H1 (cell line): ENCODE results near the gene NOS1AP. TPM values are rescaled to one million over a fixed set of nuclear protein-coding genes. Genes with fewer than 3 reads are reported as not detected.
A peak's percentile ranks its signal among the peaks of the same experiment; 100 is the strongest.

ENCODE experiments used
- CTCF ChIA-PET: fragments of 300-600 bp; sonication (Branson Sonifier 250); formaldehyde crosslinking; loops from one replicate; lab custom pipeline; 2021; ENCODE audit not compliant: partially characterized antibody; lab: Charles Lee
- POLR2A ChIA-PET: fragments of 300-600 bp; sonication (Branson Sonifier 250); formaldehyde crosslinking; loops from one replicate; lab custom pipeline; 2021; ENCODE audit warnings: inconsistent platforms; ENCODE audit not compliant: partially characterized antibody; lab: Charles Lee
- DNase-seq, 2 experiments: peaks; one replicate each; pipeline versions ENCODE4 v3.0.0 to v3.0.0-alpha.2; 2010 to 2022; ENCODE audit warnings: low spot score in 2 of 2, low read depth in 1 of 2, mixed read lengths in 1 of 2
- FAIRE-seq: peaks from 2 replicates; lab custom pipeline; 2011; peaks lifted over from hg19 to GRCh38; lab: Jason Lieb, UNC
- H2AFZ ChIP-seq: 2 replicates; pipeline ENCODE4 v1.8.1; 2012; ENCODE audit warnings: low read length, inconsistent platforms
- H2AK5ac ChIP-seq: 2 replicates; pipeline ENCODE4 v1.6.1; 2013; ENCODE audit warnings: low read depth, low read length
- H2BK120ac ChIP-seq: replicated peaks from 2 replicates; pipeline ENCODE3; 2013; ENCODE audit warnings: low read depth, low read length, inconsistent platforms
- H2BK12ac ChIP-seq: 2 replicates; pipeline ENCODE4 v1.6.1; 2013; ENCODE audit warnings: low read depth, low read length
- H2BK15ac ChIP-seq: 2 replicates; pipeline ENCODE4 v1.6.1; 2013; ENCODE audit warnings: low read length
- H2BK20ac ChIP-seq: 2 replicates; pipeline ENCODE4 v1.6.1; 2013; ENCODE audit warnings: low read length
- H2BK5ac ChIP-seq: 2 replicates; pipeline ENCODE4 v1.6.1; 2013; ENCODE audit warnings: low read depth, low read length
- H3K14ac ChIP-seq: 2 replicates; pipeline ENCODE4 v1.6.1; 2013; ENCODE audit warnings: inconsistent platforms; ENCODE audit not compliant: insufficient read length
- H3K18ac ChIP-seq: 2 replicates; pipeline ENCODE4 v1.6.1; 2013; ENCODE audit warnings: low read length; ENCODE audit errors: extremely low read depth
- H3K23ac ChIP-seq: 2 replicates; pipeline ENCODE4 v1.6.1; 2013; ENCODE audit warnings: inconsistent platforms; ENCODE audit not compliant: insufficient read length
- H3K23me2 ChIP-seq: 2 replicates; pipeline ENCODE4 v1.6.1; 2013; ENCODE audit warnings: low read depth, low read length
- H3K27ac ChIP-seq: 2 replicates; pipeline ENCODE4 v1.6.1; 2011; ENCODE audit warnings: low read depth, low read length, inconsistent platforms
- H3K27me3 ChIP-seq, 4 experiments: replicated peaks in 1 of 4; 1 replicate in 1 of 4; 2 replicates in 3 of 4; pipeline versions ENCODE4 v1.6.1 to v1.8.1; 2011 to 2013; ENCODE audit warnings: low read length in 3 of 4, mild to moderate bottlenecking in 3 of 4, inconsistent platforms in 2 of 4, mixed read lengths in 2 of 4, moderate library complexity in 1 of 4; ENCODE audit not compliant: control insufficient read depth in 3 of 4, insufficient read depth in 3 of 4; ENCODE audit errors: extremely low read depth in 1 of 4
- H3K36me3 ChIP-seq, 4 experiments: 2 replicates each; pipeline versions ENCODE4 v1.6.1 to v1.8.1; 2011 to 2013; ENCODE audit warnings: mild to moderate bottlenecking in 4 of 4, low read length in 3 of 4, moderate library complexity in 2 of 4, control low read depth in 1 of 4, inconsistent platforms in 1 of 4; ENCODE audit not compliant: insufficient read depth in 4 of 4, control insufficient read depth in 2 of 4
- H3K4ac ChIP-seq: replicated peaks from 2 replicates; pipeline ENCODE3; 2013; ENCODE audit warnings: low read length, low read depth, mixed read lengths, inconsistent platforms; ENCODE audit not compliant: insufficient read length
- H3K4me1 ChIP-seq, 4 experiments: replicated peaks in 1 of 4; 1 replicate in 1 of 4; 2 replicates in 3 of 4; pipeline versions ENCODE4 v1.6.1 to v1.8.1; 2011 to 2013; ENCODE audit warnings: low read length in 3 of 4, inconsistent platforms in 2 of 4, mixed read lengths in 1 of 4; ENCODE audit not compliant: insufficient read depth in 4 of 4, control insufficient read depth in 3 of 4
- H3K4me2 ChIP-seq, 2 experiments: 2 replicates each; pipeline versions ENCODE4 v1.6.1 to v1.8.1; 2011 to 2013; ENCODE audit warnings: low read depth in 2 of 2, low read length in 2 of 2, control low read depth in 1 of 2, inconsistent platforms in 1 of 2, mild to moderate bottlenecking in 1 of 2; ENCODE audit not compliant: insufficient read depth in 1 of 2
- H3K4me3 ChIP-seq, 4 experiments: fragments of 200-600, 300-600 bp in 1 of 4; sonication (generic), shearing (Covaris generic), sonication (Bioruptor Twin) in 1 of 4; 2 replicates each; pipeline versions ENCODE4 v1.5.1 to v1.8.1; 2011 to 2016; ENCODE audit warnings: low read length in 4 of 4, low read depth in 3 of 4, control low read depth in 2 of 4, inconsistent platforms in 2 of 4, mild to moderate bottlenecking in 2 of 4, mixed read lengths in 1 of 4, moderate library complexity in 1 of 4; ENCODE audit not compliant: insufficient read depth in 2 of 4; ENCODE audit errors: extremely low read depth in 1 of 4
- H3K56ac ChIP-seq: replicated peaks from 2 replicates; pipeline ENCODE3; 2013; ENCODE audit warnings: low read depth, mild to moderate bottlenecking, mixed read lengths, low read length, inconsistent platforms; ENCODE audit not compliant: insufficient read length
- H3K79me1 ChIP-seq: 2 replicates; pipeline ENCODE4 v1.6.1; 2013; ENCODE audit warnings: low read depth, low read length, control low read depth
- H3K79me2 ChIP-seq, 2 experiments: 2 replicates each; pipeline versions ENCODE4 v1.6.1 to v1.8.1; 2012 to 2013; ENCODE audit warnings: low read length in 2 of 2, mild to moderate bottlenecking in 2 of 2, inconsistent platforms in 1 of 2; ENCODE audit not compliant: insufficient read depth in 2 of 2, control insufficient read depth in 1 of 2
- H3K9ac ChIP-seq, 4 experiments: replicated peaks in 1 of 4; 1 replicate in 1 of 4; 2 replicates in 3 of 4; pipeline versions ENCODE4 v1.6.1 to v1.8.1; 2011 to 2013; ENCODE audit warnings: low read depth in 3 of 4, low read length in 3 of 4, control low read depth in 2 of 4, mild to moderate bottlenecking in 2 of 4, moderate library complexity in 2 of 4, inconsistent platforms in 1 of 4; ENCODE audit errors: extremely low read depth in 1 of 4
- H3K9me3 ChIP-seq, 2 experiments: 2 replicates each; pipeline versions ENCODE4 v1.6.1 to v1.8.1; 2012 to 2013; ENCODE audit warnings: mild to moderate bottlenecking in 2 of 2, moderate library complexity in 2 of 2, control low read depth in 1 of 2, inconsistent platforms in 1 of 2, low read depth in 1 of 2, low read length in 1 of 2, mixed read lengths in 1 of 2; ENCODE audit not compliant: insufficient read depth in 2 of 2
- H4K20me1 ChIP-seq, 2 experiments: replicated peaks in 1 of 2; 2 replicates each; pipeline versions ENCODE3 to v1.8.1; 2011 to 2013; ENCODE audit warnings: inconsistent platforms in 2 of 2, low read length in 2 of 2, mild to moderate bottlenecking in 1 of 2; ENCODE audit not compliant: insufficient read depth in 2 of 2, control insufficient read depth in 1 of 2
- H4K5ac ChIP-seq: 2 replicates; pipeline ENCODE4 v1.6.1; 2013; ENCODE audit warnings: low read length, low read depth, mixed read lengths, inconsistent platforms; ENCODE audit not compliant: insufficient read length
- H4K8ac ChIP-seq: 2 replicates; pipeline ENCODE4 v1.8.0; 2013; ENCODE audit warnings: mild to moderate bottlenecking, moderate library complexity, low read length, inconsistent platforms; ENCODE audit not compliant: insufficient read depth; ENCODE audit errors: extremely low read depth
- H4K91ac ChIP-seq: replicated peaks from 2 replicates; pipeline ENCODE3; 2013; ENCODE audit warnings: low read length, mixed read lengths, inconsistent platforms; ENCODE audit not compliant: insufficient read length
- CEBPB ChIP-seq: IDR thresholded peaks from 2 replicates; pipeline ENCODE4 v1.6.1; 2012; ENCODE audit warnings: low read depth, low read length
- RFX5 ChIP-seq: IDR thresholded peaks from 2 replicates; pipeline ENCODE4 v1.6.1; 2011; ENCODE audit warnings: low read depth, low read length, improper control_type of control experiment, borderline replicate concordance
- WGBS, 2 experiments: shearing (Covaris generic) in 1 of 2; methylation state at CpG; one replicate each; pipeline versions ENCODE4 v1.1.6 to v1.1.7; 2013 to 2015; ENCODE audit warnings: low lambda C conversion rate in 2 of 2, mixed read lengths in 2 of 2, inconsistent platforms in 1 of 2, low coverage in 1 of 2, missing lambda C conversion rate in 1 of 2; ENCODE audit not compliant: insufficient replicate concordance in 2 of 2, insufficient coverage in 1 of 2, insufficient read length in 1 of 2; ENCODE audit errors: extremely low coverage in 1 of 2, missing lambda C conversion rate in 1 of 2; 5-methylcytosine and 5-hydroxymethylcytosine counted together
- polyA plus RNA-seq, 7 experiments: library from polyadenylated mRNA; depleted of rRNA in 3 of 7; stranded (reverse) in 5 of 7; unstranded in 2 of 7; fragments of >200 nt in 5 of 7; fragments of 200-250 nt in 2 of 7; gene quantifications; 1 replicate in 5 of 7; 2 replicates in 1 of 7; 4 replicates in 1 of 7; pipeline versions ENCODE4 v1.2.1 to v1.2.3, GENCODE V29; 2011 to 2013; ENCODE audit warnings: missing spikeins in 2 of 7, mixed read lengths in 2 of 7
- total RNA-seq: library from RNA; stranded (reverse); fragmentation: NEBNext Ultra II Directional; extraction: Animal tissue kit (Norgen Biotek cat#: 25700); gene quantifications from 2 replicates; pipeline ENCODE4 v1.2.1, GENCODE V29; 2021

NOS1AP gene
- total and polyA plus RNA-seq, 2 of the 8 experiments (the other 6 are each of a cell fraction or from before 2014, with no cell fraction given) = 2.4 to 12.1 TPM

GRCh38 chr1:162314206-162314605, 244.7 kb downstream of the NOS1AP start:
- ChIA-PET POLR2A (no interaction called here), CTCF (interaction anchor here (0.6 to 1.4 kb wide), 3 partner anchors 13 to 43 kb away, joined by 3 to 5 read pairs (median 3); no protein-coding TSS in a partner anchor)
- H4K91ac ChIP-seq = no peak overlapping the region
- H2AFZ ChIP-seq = no peak overlapping the region
- H2BK5ac ChIP-seq = no peak overlapping the region
- H3K14ac ChIP-seq = no peak overlapping the region
- H3K9ac ChIP-seq = no peak overlapping the region
- H3K9me3 ChIP-seq = no peaks in the 10 kb centered on the region
- H4K8ac ChIP-seq = no peak overlapping the region
- H3K4me3 ChIP-seq = no peak overlapping the region
- no peak overlapping the region for H3K4me2 ChIP-seq
- H4K20me1 ChIP-seq = no peaks in the 10 kb centered on the region
- H2BK120ac ChIP-seq = no peak overlapping the region
- no peaks in the 10 kb centered on the region for H3K36me3 ChIP-seq
- H3K79me1 ChIP-seq = no peaks in the 10 kb centered on the region
- H3K56ac ChIP-seq = no peak overlapping the region
- H2AK5ac ChIP-seq = no peak overlapping the region
- no peak overlapping the region for H3K23ac ChIP-seq
- no peak overlapping the region for H4K5ac ChIP-seq
- no peaks in the 10 kb centered on the region for H3K79me2 ChIP-seq
- H3K27ac ChIP-seq = no peak overlapping the region
- DNase-seq (no peak), FAIRE-seq (no peak)
- H3K4ac ChIP-seq = no peak overlapping the region
- no peak overlapping the region for H2BK20ac ChIP-seq
- no peaks in the 10 kb centered on the region for H3K23me2 ChIP-seq
- 89% methylated on average over 1 of the region's 1 CpG; no CpG with 5 or more reads in 1 of the 2 experiments for WGBS, 2 experiments
- no peak overlapping the region for H2BK15ac ChIP-seq
- TF ChIP-seq CEBPB (no peak), RFX5 (peak; percentile 75)
- H3K27me3 ChIP-seq = no peaks in the 10 kb centered on the region
- H3K4me1 ChIP-seq = peaks cover 0 to 4% (median 0%) of the 10 kb centered on the region in 4 experiments; a peak in 2 of 7 replicates
- H3K18ac ChIP-seq = no peak overlapping the region
- H2BK12ac ChIP-seq = no peak overlapping the region
